Stimulated activated naive CD8-positive, alpha-beta T cell treated with anti-CD3 and anti-CD28 coated beads, Interleukin-15, amount 100 ng/mL, for 72 hours (primary cell): Measurements from ENCODE around the gene PRKAA1.
"Not testable (repeated sequence)": the region's sequence is repeated elsewhere in the genome, so short reads cannot be mapped to it uniquely, and the experiment has no call there.

Experiments used
- ATAC-seq: fragments of 150-1000 bp; cut with Tn5 transposase; 2 replicates; pipeline ENCODE4 v1.10.0; 2021; ENCODE audit warnings: mild to moderate bottlenecking, moderate library complexity
- DNase-seq, 2 donors: peaks; one replicate each; pipeline ENCODE4 v3.0.0; 2021 to 2022
- H3K27ac Mint-ChIP-seq, 2 donors: one replicate each; pipeline ENCODE4 v1.8.0; 2022; ENCODE audit warnings: mild to moderate bottlenecking in 2 of 2, mixed read lengths in 2 of 2, moderate library complexity in 2 of 2
- H3K27me3 Mint-ChIP-seq: one replicate; pipeline ENCODE4 v1.8.0; 2022; ENCODE audit warnings: mixed read lengths
- H3K4me1 Mint-ChIP-seq: one replicate; pipeline ENCODE4 v1.8.0; 2022; ENCODE audit warnings: mild to moderate bottlenecking, mixed read lengths
- H3K4me3 Mint-ChIP-seq, 2 donors: one replicate each; pipeline ENCODE4 v1.8.0; 2022; ENCODE audit warnings: mild to moderate bottlenecking in 2 of 2, mixed read lengths in 2 of 2, moderate library complexity in 1 of 2
- H3K9me3 Mint-ChIP-seq, 2 donors: one replicate each; pipeline ENCODE4 v1.8.0; 2022; ENCODE audit warnings: mixed read lengths in 2 of 2

Gene PRKAA1

DNA sequence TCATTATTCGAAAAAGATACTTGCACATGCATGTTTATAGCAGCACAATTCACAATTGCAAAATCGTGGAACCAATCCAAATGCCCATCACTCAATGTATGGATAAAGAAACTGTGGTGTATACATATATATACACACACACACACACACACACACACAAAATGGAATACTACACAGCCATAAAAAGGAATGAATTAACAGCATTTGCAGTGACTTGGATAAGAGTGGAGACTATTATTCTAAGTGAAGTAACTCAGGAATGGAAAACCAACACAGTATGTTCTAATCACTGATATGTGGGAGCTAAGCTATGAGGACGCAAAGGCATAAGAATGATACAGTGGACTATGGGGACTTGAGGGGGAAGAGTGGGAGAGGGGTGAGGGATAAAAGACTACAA lies 3.3 kb downstream of the PRKAA1 start:
- not testable (repeated sequence) for H3K9me3 Mint-ChIP-seq, H3K27ac Mint-ChIP-seq, DNase-seq, H3K27me3 Mint-ChIP-seq, ATAC-seq, H3K4me3 Mint-ChIP-seq
- H3K4me1 Mint-ChIP-seq, result peaks cover 57% of the 10 kb centered on the region

DNA sequence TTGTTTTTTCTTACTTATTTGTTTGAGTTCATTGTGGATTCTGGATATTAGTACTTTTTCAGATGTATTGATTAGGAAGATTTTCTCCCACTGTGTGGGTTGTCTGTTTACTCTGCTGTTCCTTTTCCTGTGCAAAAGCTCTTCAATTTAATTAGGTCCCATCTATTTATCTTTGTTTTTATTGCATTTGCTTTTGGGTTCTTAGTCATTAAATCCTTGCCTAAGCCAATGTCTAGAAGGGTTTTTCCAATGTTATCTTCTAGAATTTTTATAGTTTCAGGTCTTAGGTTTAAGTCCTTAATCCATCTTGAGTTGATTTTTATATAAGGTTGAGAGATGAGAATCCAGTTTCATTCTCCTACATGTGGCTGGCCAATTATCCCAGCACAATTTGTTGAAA lies 3.8 kb downstream of the PRKAA1 start:
- not testable (repeated sequence) for DNase-seq, H3K4me3 Mint-ChIP-seq, ATAC-seq, H3K9me3 Mint-ChIP-seq, H3K27ac Mint-ChIP-seq, H3K27me3 Mint-ChIP-seq
- H3K4me1 Mint-ChIP-seq, result peaks cover 57% of the 10 kb centered on the region

DNA sequence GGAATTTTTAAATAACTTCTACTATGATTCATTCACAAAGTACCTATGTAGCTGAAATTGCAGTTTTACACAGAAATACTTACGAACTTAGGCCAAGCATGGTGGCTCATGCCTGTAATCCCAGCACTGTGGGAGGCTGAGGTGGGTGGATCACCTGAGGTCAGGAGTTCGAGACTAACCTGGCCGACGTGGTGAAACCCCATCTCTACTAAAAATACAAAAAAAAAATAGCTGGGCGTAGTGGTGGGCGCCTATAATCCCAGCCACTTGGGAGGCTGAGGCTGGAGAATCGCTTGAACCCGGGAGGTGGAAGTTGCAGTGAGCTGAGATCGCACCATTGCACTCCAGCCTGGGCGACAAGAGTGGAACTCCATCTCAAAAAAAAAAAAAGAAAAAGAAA lies 5.5 kb downstream of the PRKAA1 start:
- DNase-seq, H3K27me3 Mint-ChIP-seq, H3K27ac Mint-ChIP-seq, H3K9me3 Mint-ChIP-seq, ATAC-seq, H3K4me3 Mint-ChIP-seq: not testable (repeated sequence)
- H3K4me1 Mint-ChIP-seq, result peaks cover 56% of the 10 kb centered on the region

DNA sequence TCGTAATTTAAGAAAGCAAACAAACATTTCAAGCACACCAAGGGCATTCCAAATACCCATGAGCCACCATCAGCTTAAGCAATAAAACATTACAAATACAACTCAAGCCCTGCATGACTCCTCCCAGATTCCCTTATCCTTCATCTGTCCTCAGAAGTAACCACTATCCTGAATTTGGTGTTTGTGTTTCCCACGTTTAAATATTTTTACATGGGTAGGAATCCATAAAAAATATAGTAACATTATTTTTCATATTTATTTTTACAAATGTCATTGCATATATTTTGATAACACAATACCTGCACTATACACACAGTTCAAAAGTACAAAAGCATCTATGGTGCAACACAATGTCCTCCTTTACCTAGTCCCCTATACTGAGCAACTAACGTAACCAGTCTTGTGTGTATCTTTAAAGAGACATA lies 6.4 kb downstream of the PRKAA1 start:
- no peak for ATAC-seq
- Mint-ChIP-seq H3K4me1 (peaks cover 55% of the 10 kb centered on the region), H3K27ac (no peak overlapping the region), H3K27me3 (no peaks in the 10 kb centered on the region), H3K4me3 (no peak overlapping the region), H3K9me3 (peaks cover 0 to 6% of the 10 kb centered on the region in 2 donors)
- no peak for DNase-seq

DNA sequence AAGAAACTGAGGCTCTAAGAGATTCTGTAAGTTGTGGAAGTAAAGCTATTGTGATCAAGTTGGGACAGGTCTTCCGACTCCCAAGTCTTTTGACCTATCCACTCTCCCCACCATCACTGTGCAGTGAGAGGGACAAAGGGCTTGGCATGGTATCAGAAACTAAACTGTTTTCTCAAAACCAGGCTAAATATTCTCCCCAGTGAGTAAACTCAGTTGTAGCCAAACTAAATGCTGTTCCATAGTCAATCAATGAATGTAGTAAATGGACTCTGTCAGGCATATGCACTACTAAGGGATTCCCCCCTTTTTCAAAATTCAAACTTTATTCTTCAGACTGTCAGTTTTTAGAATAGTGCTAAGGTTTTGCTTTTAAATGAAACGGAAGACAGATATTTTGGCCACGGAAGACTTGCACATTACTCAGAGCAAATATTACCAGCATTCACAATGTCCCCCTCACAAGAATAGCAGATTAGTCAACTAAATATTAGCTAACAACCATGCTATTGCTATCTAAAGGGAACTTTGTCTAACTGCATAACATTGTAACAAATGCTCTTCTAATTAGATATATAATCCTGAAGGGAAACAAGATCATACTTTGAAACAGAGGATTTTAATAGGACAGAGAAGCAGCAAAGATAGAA lies 7.1 kb downstream of the PRKAA1 start:
- H3K4me1 Mint-ChIP-seq, result peaks cover 55% of the 10 kb centered on the region
- H3K9me3 Mint-ChIP-seq, result peaks cover 0 to 6% of the 10 kb centered on the region in 2 donors
- no peak for ATAC-seq
- H3K27ac Mint-ChIP-seq, result peak overlapping the region; percentile 22 to 30
- H3K4me3 Mint-ChIP-seq, result peak overlapping the region in 1 of 2 donors; percentile 12
- no peak for DNase-seq
- H3K27me3 Mint-ChIP-seq, result no peaks in the 10 kb centered on the region

DNA sequence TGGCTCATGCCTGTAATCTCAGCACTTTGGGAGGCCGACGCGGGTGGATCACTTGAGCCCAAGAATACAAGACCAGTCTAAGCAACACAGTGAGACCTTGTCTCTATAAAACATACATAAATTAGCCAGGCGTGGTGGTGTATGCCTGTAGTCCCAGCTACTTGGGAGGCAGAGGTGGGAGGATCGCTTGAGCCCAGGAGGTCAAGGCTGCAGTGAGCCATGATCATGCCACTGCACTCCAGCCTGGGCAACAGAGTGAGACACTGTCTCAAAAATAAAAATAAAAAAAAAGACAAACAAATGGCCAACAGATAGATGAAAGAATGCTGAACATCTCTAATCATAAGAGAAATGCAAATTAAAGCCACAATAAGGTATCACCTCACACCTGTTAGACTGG lies 9.2 kb downstream of the PRKAA1 start:
- not testable (repeated sequence) for H3K27ac Mint-ChIP-seq, H3K27me3 Mint-ChIP-seq, H3K4me3 Mint-ChIP-seq, DNase-seq, ATAC-seq, H3K9me3 Mint-ChIP-seq
- peaks cover 57% of the 10 kb centered on the region for H3K4me1 Mint-ChIP-seq

DNA sequence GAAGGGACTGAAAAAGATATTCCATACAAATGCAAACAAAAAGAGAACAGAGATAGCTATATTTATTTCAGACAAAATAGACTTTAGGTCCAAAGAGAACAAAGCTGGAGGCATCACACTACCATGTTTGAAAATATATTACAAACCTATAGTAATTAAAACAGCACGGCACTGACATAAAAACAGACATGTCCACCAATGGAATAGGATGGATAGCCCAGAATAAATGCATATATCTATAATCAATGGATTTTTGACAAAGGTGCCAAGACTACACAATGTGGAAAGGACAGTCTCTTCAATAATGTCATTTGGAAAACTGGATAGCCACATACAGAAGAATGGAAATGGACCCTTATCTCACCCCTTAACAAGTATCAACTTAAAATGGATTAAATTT lies 10.2 kb downstream of the PRKAA1 start:
- no peaks in the 10 kb centered on the region for H3K27me3 Mint-ChIP-seq
- H3K4me3 Mint-ChIP-seq, result no peak overlapping the region
- peaks cover 49% of the 10 kb centered on the region for H3K4me1 Mint-ChIP-seq
- H3K9me3 Mint-ChIP-seq, result peaks cover 0 to 6% of the 10 kb centered on the region in 2 donors
- H3K27ac Mint-ChIP-seq, result peak overlapping the region in 1 of 2 donors; percentile 24
- DNase-seq (no peak), ATAC-seq (no peak)

DNA sequence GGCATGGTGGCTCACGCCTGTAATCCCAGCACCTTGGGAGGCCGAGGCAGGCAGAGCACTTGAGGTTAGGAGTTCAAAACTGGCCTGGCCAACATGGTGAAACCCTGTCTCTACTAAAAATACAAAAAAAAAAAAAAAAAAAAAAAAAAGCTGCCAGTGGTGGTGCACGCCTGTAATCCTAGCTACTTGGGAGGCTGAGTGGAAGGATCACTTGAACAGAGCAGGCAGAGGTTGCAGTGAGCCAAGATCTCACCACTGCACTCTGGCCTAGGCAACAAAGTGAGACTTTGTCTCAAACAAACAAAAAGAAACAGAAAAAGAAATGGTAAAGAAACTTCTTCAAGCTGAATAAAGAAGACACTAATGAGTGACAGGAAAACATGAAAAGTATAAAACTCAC lies 11.5 kb downstream of the PRKAA1 start:
- peaks cover 55% of the 10 kb centered on the region for H3K4me1 Mint-ChIP-seq
- H3K4me3 Mint-ChIP-seq, H3K27me3 Mint-ChIP-seq, H3K9me3 Mint-ChIP-seq, DNase-seq, ATAC-seq, H3K27ac Mint-ChIP-seq: not testable (repeated sequence)

DNA sequence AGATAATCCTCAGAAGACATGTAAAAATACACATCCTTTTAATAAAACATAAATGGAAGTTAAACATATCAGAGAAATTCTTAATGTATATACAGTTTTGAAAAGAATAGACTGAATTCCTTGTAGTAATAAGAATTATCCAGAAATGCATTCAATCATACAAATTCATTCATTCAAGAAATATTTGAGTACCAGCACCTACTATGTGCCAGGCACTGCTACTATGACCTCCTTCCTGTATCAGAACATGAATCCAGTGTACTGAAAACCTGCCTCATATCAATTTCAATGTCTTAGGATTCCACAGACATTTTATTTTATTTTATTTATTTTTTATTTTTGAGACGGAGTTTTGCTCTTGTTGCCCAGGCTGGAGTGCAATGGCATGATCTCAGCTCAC lies 13.3 kb downstream of the PRKAA1 start:
- Mint-ChIP-seq H3K4me3 (no peak overlapping the region), H3K27ac (no peak overlapping the region), H3K27me3 (no peaks in the 10 kb centered on the region), H3K9me3 (peaks cover 0 to 6% of the 10 kb centered on the region in 2 donors), H3K4me1 (peaks cover 55% of the 10 kb centered on the region)
- no peak for ATAC-seq
- DNase-seq, result no peak

DNA sequence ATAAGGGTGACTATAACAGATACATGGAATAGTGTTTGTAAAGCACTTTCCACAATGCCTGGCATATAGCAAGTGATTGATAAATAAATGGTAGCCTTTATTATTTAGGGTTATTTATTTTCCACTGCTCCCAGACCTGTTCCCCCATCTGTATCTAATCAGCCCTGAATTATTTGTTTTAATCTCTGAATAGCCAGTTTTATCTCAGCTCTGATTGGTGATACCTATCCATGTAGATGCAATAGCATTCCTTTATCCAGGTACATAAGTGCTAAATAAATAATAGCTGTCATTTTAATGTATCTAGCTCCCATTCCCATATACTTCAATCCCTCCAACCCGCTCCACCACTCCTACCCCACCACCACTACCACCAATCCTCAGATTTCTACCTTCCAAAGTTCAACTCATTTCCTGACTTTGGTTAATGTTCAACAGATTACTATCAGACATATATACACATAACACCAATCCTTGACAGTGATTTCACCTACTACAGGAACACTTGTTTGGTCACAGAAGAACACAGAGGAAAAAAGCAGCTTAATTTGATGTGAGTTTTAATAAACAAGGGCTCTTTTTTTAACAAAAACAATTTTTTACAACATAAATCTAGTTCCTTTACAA lies 14.0 kb downstream of the PRKAA1 start:
- DNase-seq (no peak), ATAC-seq (no peak)
- no peaks in the 10 kb centered on the region for H3K27me3 Mint-ChIP-seq
- H3K27ac Mint-ChIP-seq, result no peak overlapping the region
- H3K9me3 Mint-ChIP-seq, result peaks cover 0 to 6% of the 10 kb centered on the region in 2 donors
- H3K4me1 Mint-ChIP-seq, result peaks cover 52% of the 10 kb centered on the region
- H3K4me3 Mint-ChIP-seq, result no peak overlapping the region

DNA sequence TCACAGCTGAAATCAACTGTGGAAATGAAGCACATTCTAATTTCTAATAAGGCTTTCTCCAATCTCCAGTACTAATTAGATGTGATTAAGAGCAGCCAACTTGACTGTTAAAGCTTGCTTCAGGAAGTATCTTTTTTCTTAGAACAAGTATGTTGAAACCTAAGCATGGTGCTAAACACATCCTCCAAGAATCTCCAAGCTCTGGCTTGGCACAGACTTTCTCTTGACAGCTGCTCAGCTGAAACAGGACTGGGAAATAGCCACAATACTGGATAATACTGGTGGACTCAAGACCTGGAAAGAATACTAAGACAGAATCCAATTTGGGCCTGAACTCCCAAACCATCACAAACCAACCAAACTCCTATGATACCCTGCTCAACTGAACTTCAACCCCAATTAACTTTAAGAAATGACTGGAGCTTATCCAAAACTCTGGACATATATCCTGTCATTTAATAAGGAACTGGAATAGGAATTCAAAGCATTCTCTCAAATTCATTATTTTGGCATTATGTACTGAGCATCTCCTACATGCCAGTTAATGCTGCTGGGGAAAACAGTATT lies 16.2 kb downstream of the PRKAA1 start:
- no peak overlapping the region for H3K27ac Mint-ChIP-seq
- DNase-seq, result no peak
- no peak overlapping the region for H3K4me3 Mint-ChIP-seq
- H3K4me1 Mint-ChIP-seq, result peaks cover 46% of the 10 kb centered on the region
- ATAC-seq, result no peak
- H3K9me3 Mint-ChIP-seq, result no peaks in the 10 kb centered on the region
- no peaks in the 10 kb centered on the region for H3K27me3 Mint-ChIP-seq

DNA sequence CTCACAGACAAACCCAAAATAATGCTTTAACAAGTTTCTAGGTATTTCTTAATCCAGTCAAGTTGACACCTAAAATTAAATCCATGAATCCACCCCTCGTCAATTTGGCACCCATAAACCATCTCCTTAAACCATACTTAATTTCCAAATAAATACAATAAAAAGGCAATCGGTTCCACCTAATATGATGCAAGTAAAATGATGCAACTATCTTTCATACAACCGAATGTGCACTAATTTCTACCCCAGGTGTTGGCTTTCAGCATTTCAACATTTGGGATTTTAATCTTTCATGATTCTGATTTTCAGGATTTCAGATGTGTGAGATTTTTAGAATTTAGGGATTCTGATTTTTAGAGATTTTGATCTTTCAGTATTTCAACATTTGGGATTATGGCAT lies 17.3 kb downstream of the PRKAA1 start:
- H3K9me3 Mint-ChIP-seq, result no peaks in the 10 kb centered on the region
- no peaks in the 10 kb centered on the region for H3K27me3 Mint-ChIP-seq
- H3K27ac Mint-ChIP-seq, result peak overlapping the region in 1 of 2 donors; percentile 7
- H3K4me1 Mint-ChIP-seq, result peaks cover 48% of the 10 kb centered on the region
- no peak for DNase-seq
- H3K4me3 Mint-ChIP-seq, result no peak overlapping the region
- no peak for ATAC-seq

DNA sequence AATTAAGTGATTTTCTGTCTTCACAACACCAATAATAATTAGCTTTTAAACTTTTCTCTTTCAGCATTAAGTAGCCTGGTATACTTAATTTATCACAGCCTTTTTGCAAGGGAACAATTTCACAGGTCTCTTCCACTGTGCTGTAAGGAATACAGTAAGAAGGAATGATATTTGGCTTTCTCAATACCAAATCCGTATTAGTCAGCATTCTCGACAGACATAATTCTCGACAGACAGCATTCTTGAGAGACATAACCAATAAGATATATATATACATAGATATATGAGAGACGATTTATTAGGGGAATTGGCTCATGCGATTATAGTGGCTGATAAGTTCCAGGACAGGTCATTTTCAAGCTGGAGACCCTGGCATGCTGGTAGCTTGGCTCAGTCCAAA lies 18.0 kb downstream of the PRKAA1 start:
- no peaks in the 10 kb centered on the region for H3K9me3 Mint-ChIP-seq
- peaks cover 43% of the 10 kb centered on the region for H3K4me1 Mint-ChIP-seq
- H3K27me3 Mint-ChIP-seq, result no peaks in the 10 kb centered on the region
- no peak for ATAC-seq
- H3K27ac Mint-ChIP-seq, result no peak overlapping the region
- DNase-seq, result no peak
- no peak overlapping the region for H3K4me3 Mint-ChIP-seq

DNA sequence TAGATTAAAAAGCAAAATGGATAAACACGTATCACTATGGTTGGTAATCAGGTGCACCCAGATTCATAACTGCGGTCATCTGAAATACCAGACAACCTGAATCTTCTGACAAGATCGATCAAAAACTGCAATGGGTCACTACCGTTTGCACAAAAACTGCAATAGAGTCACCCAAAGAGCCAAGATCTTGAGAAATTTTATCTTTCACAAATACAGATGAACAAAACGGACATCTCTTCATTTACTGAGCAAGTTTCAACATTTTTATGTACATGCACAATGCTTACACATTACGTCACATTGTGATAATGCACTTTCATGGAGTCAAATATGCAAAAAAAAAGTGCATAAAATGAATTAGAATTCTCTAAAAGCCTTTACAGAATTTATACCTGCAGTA lies 18.6 kb downstream of the PRKAA1 start:
- Mint-ChIP-seq H3K4me3 (no peak overlapping the region), H3K9me3 (no peaks in the 10 kb centered on the region), H3K27ac (no peak overlapping the region), H3K4me1 (peaks cover 40% of the 10 kb centered on the region), H3K27me3 (no peaks in the 10 kb centered on the region)
- ATAC-seq (no peak), DNase-seq (no peak)

DNA sequence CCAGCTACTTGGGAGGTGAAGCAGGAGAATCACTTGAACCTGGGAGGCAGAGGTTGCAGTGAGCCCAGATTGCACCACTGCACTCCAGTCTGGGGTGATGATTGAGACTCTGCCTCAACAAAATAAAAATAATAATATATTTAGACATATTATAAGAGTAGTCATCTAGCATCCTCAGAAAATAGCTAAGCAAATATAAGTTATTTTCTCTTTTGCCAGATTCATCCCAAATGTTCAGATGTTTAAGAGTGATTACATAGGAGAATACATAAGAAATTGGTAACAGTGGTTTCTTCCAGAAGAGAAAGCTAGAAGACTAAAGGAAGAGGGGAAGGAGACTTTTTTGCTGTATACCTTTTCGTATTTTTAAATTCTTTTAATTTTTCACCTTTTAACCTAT lies 20.0 kb downstream of the PRKAA1 start:
- Mint-ChIP-seq H3K4me3 (no peak overlapping the region), H3K4me1 (peaks cover 32% of the 10 kb centered on the region), H3K27ac (no peak overlapping the region), H3K9me3 (no peaks in the 10 kb centered on the region), H3K27me3 (no peaks in the 10 kb centered on the region)
- no peak for DNase-seq
- no peak for ATAC-seq

DNA sequence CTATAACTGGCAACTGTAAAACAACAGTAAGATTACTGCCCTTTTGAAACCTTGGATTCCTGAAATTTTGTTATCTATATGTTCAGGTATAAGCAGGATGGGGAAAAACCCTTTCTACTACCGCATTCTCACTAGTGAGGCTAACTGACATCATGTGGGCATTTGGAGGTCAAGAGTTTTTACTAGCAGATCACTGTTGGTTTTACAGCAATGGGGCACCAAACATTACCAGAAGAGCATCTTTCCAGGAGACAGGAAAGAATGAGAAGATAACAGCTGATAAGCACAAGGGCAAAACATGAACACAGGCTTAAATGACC lies 21.6 kb downstream of the PRKAA1 start:
- DNase-seq (no peak), ATAC-seq (no peak)
- no peaks in the 10 kb centered on the region for H3K9me3 Mint-ChIP-seq
- H3K4me3 Mint-ChIP-seq, result no peak overlapping the region
- no peak overlapping the region for H3K27ac Mint-ChIP-seq
- H3K27me3 Mint-ChIP-seq, result no peaks in the 10 kb centered on the region
- H3K4me1 Mint-ChIP-seq, result peaks cover 25% of the 10 kb centered on the region
